HL-60 (cell line): Measurements from ENCODE around the gene DPP10.

Experiments
- CTCF ChIP-seq: IDR thresholded peaks from one replicate; pipeline ENCODE4 v1.5.1; 2011; ENCODE audit warnings: low read length, control low read depth, inconsistent platforms; ENCODE audit not compliant: insufficient read depth
- GABPA ChIP-seq: IDR thresholded peaks from 2 replicates; pipeline ENCODE4 v1.6.1; 2012; ENCODE audit warnings: low read depth

- TF ChIP-seq CTCF (no peak), GABPA (no peak)
These were observed 1444.9 kb downstream of the DPP10 start for GRCh38 chr2:115887209-115887776.
